HepG2 (cell line): ENCODE data around the gene DSTN. TPM values are rescaled to one million over a fixed set of nuclear protein-coding genes. Genes with fewer than 3 reads are reported as not detected.

ENCODE experiments used
- HIC2 ChIP-seq: sonication (generic); formaldehyde crosslinking; IDR thresholded peaks from 2 replicates; pipeline ENCODE4 v1.9.0; 2022; ENCODE audit warnings: low read depth, missing genetic modification reagents
- MYC ChIP-seq: sonication (generic); formaldehyde crosslinking; IDR thresholded peaks from 2 replicates; pipeline ENCODE4 v1.9.0; 2021; ENCODE audit warnings: missing genetic modification reagents, borderline replicate concordance
- REL ChIP-seq: sonication (generic); formaldehyde crosslinking; conservative IDR thresholded peaks from 2 replicates; pipeline ENCODE4 v1.8.0; 2022; ENCODE audit warnings: mild to moderate bottlenecking, missing genetic modification reagents, moderate library complexity
- THAP9 ChIP-seq: sonication (generic); formaldehyde crosslinking; IDR thresholded peaks from 2 replicates; pipeline ENCODE4; 2020; ENCODE audit warnings: missing genetic modification reagents, mild to moderate bottlenecking, borderline replicate concordance
- ZBED4 ChIP-seq: sonication (generic); formaldehyde crosslinking; IDR thresholded peaks from 2 replicates; pipeline ENCODE4 v1.4.0; 2020; ENCODE audit warnings: missing genetic modification reagents, borderline replicate concordance
- ZBTB40 ChIP-seq, 2 experiments: fragments of 450-650 bp in 1 of 2; sonication (generic) in 1 of 2; formaldehyde crosslinking in 1 of 2; IDR thresholded peaks; 2 replicates each; pipeline versions ENCODE4 v1.6.1 to v1.8.0; 2016 to 2022; ENCODE audit warnings: antibody characterized with exemption in 1 of 2, mild to moderate bottlenecking in 1 of 2, missing genetic modification reagents in 1 of 2
- ZNF34 ChIP-seq: sonication (generic); formaldehyde crosslinking; IDR thresholded peaks from 2 replicates; pipeline ENCODE4 v1.4.0; 2020; ENCODE audit warnings: mild to moderate bottlenecking, missing genetic modification reagents, borderline replicate concordance
- ZNF772 ChIP-seq: sonication (generic); formaldehyde crosslinking; IDR thresholded peaks from 2 replicates; pipeline ENCODE4 v1.5.0; 2020; ENCODE audit warnings: mild to moderate bottlenecking, missing genetic modification reagents
- polyA plus RNA-seq, 8 experiments: library from polyadenylated mRNA; depleted of rRNA in 3 of 8; stranded (reverse) in 7 of 8; unstranded in 1 of 8; fragments of >200 nt; fragmentation: Illumina TruSeq in 4 of 8; extraction: Trizol in 4 of 8; gene quantifications; 2 replicates each; pipeline versions ENCODE4 v1.2.1 to v1.2.3, GENCODE V29; 2011 to 2016; ENCODE audit warnings: low read depth in 4 of 8, missing spikeins in 1 of 8, mixed read lengths in 1 of 8; ENCODE audit not compliant: insufficient read depth in 1 of 8
- total RNA-seq, 5 experiments: library from RNA; depleted of rRNA; stranded (reverse); fragments of >200 nt; fragmentation: Illumina TruSeq; extraction: Trizol; gene quantifications; 2 replicates each; pipeline ENCODE4 v1.2.3, GENCODE V29; 2016; ENCODE audit warnings: low read depth in 1 of 5

The DSTN gene
- total and polyA plus RNA-seq, 2 of the 13 experiments (the other 11 are each of a cell fraction or from before 2014, with no cell fraction given): 27.6 to 106 TPM

- TF ChIP-seq REL (CRISPR knock-in tag) (no peak), ZBTB40 (IDR thresholded peaks at IDR 0.05) (no peak), ZBTB40 (CRISPR knock-in tag; IDR thresholded peaks at IDR 0.05) (no peak), ZBED4 (CRISPR knock-in tag) (no peak), THAP9 (CRISPR knock-in tag) (no peak), MYC (CRISPR knock-in tag) (peak; percentile 42; the same call in 1 of the 2 replicates), ZNF772 (CRISPR knock-in tag) (no peak), ZNF34 (CRISPR knock-in tag) (no peak), HIC2 (CRISPR knock-in tag) (no peak)
Measured at GRCh38 chr20:17615645-17616479, 46.0 kb downstream of the DSTN start (continued).
